ENCODE measurements around the gene CDC14A.

CDC14A gene

GRCh38 chr1:100448366-100448765, 96.1 kb downstream of the CDC14A start:
- no peak for DNase-seq (ENCODE audit: low spot score)

- no peak for DNase-seq (ENCODE audit: low spot score)
Measured at GRCh38 chr1:100449477-100449876, 97.2 kb downstream of the CDC14A start.

GRCh38 chr1:100452641-100453040, 100.3 kb downstream of the CDC14A start:
- no peak for DNase-seq (ENCODE audit: low spot score)

- no peak for DNase-seq (ENCODE audit: low spot score)
Measured at GRCh38 chr1:100455478-100456072, 103.3 kb downstream of the CDC14A start.

- no peak for DNase-seq (ENCODE audit: low spot score)
Measured at GRCh38 chr1:100456880-100457279, 104.6 kb downstream of the CDC14A start.

GRCh38 chr1:100457683-100458082, 105.4 kb downstream of the CDC14A start:
- no peak for DNase-seq (ENCODE audit: low spot score)

GRCh38 chr1:100458661-100459357, 106.5 kb downstream of the CDC14A start:
- no peak for DNase-seq (ENCODE audit: low spot score)

GRCh38 chr1:100459358-100460114, 107.2 kb downstream of the CDC14A start:
- DNase-seq (ENCODE audit: low spot score), result peak; percentile 77

- peak; percentile 69 for DNase-seq (ENCODE audit: low spot score)
Measured at GRCh38 chr1:100461222-100461621, 108.9 kb downstream of the CDC14A start.

- no peak for DNase-seq (ENCODE audit: low spot score)
Measured at GRCh38 chr1:100462326-100463025, 110.2 kb downstream of the CDC14A start.

- peak; percentile 69 for DNase-seq (ENCODE audit: low spot score)
Measured at GRCh38 chr1:100463791-100464424, 111.6 kb downstream of the CDC14A start.

- DNase-seq (ENCODE audit: low spot score), result no peak
Measured at GRCh38 chr1:100469578-100469977, 117.3 kb downstream of the CDC14A start.

GRCh38 chr1:100474834-100475233, 122.5 kb downstream of the CDC14A start:
- DNase-seq (ENCODE audit: low spot score), result no peak

- DNase-seq (ENCODE audit: low spot score), result no peak
Measured at GRCh38 chr1:100476735-100477290, 124.5 kb downstream of the CDC14A start.

- DNase-seq (ENCODE audit: low spot score), result no peak
Measured at GRCh38 chr1:100478816-100479215, 126.5 kb downstream of the CDC14A start.

GRCh38 chr1:100479620-100480338, 127.5 kb downstream of the CDC14A start:
- no peak for DNase-seq (ENCODE audit: low spot score)

- no peak for DNase-seq (ENCODE audit: low spot score)
Measured at GRCh38 chr1:100481303-100481702, 129.0 kb downstream of the CDC14A start.

- DNase-seq (ENCODE audit: low spot score), result no peak
Measured at GRCh38 chr1:100482167-100482566, 129.9 kb downstream of the CDC14A start.

- no peak for DNase-seq (ENCODE audit: low spot score)
Measured at GRCh38 chr1:100482748-100483147, 130.4 kb downstream of the CDC14A start.

GRCh38 chr1:100483230-100483629, 130.9 kb downstream of the CDC14A start:
- DNase-seq (ENCODE audit: low spot score), result no peak

GRCh38 chr1:100485855-100486258, 133.6 kb downstream of the CDC14A start:
- DNase-seq (ENCODE audit: low spot score), result no peak

Measured in left forelimb (tissue), 1 donor.